OCI-LY3 (cell line): ENCODE measurements around the gene BLOC1S4.

Experiments
- CTCF ChIP-seq: fragments of 200-600, 300-600 bp; sonication (generic); IDR thresholded peaks from 2 replicates; pipeline ENCODE4 v1.5.1; 2014; ENCODE audit warnings: antibody characterized with exemption, low read length, low read depth
- EZH2phosphoT487 ChIP-seq: fragments of 200-600 bp; shearing (Covaris generic); IDR thresholded peaks from 2 replicates; pipeline ENCODE4 v1.6.1; 2018; ENCODE audit warnings: antibody characterized with exemption, mixed run types, low read depth

GRCh38 chr4:6727943-6728250 lies 11.9 kb downstream of the BLOC1S4 start:
- no peak for TF ChIP-seq CTCF
- no peak for TF ChIP-seq EZH2phosphoT487
